VCaP (cell line): ENCODE measurements around the gene PPDPF.

Source experiments
- H3K27ac ChIP-seq: fragments of 450-650 bp; 2 replicates; pipeline ENCODE4 v1.5.1; 2017
- CTCF ChIP-seq: fragments of 450-650 bp; conservative IDR thresholded peaks from 2 replicates; pipeline ENCODE4 v1.5.1; 2017; ENCODE audit warnings: mild to moderate bottlenecking, moderate library complexity

Gene PPDPF

DNA sequence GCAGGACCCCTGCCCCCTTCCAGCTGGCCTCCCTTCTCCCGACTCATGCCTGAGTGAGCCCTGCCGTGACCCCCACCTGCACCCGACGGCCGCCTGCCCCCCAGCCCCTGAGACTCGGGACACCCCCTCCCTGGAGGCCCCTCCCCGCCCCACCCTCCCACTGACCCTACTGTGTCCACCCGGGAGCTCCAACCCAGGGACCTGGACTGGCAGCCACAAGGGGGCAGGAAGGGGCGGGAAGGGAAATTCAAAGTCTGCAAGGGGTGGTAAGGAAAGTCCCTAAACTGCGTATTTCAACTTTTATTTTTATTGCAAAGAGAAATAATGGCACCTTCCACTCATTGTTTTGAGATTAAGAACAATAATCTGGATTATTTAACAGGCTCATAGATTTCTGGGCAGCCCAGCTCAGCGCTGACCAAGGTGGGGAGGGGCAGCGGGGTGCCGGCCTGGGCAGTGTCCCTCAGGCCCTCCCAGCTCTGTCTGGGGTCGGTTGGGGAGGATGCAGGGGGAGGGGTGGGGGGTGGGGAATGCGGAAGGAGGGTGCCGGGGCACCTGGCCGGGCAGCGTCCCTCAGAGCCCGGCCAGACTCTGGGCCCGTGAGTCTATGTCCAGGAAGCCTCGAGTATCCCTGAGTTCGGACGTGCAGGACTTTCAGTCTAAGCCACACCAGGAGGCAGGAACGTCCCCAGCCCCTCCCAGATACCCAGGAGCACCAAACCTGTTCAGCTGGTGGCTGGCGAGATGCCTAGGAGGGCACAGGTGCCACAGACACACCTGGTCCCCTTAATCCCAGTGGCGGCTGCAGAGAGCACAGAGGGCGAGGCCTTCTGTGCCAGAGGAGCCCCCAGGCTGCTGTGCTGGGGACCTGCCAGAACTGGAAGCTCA is 17.9 kb downstream of the PPDPF start:
- TF ChIP-seq CTCF, result peak; percentile 70
- H3K27ac ChIP-seq, result peak overlapping the region; percentile 95

DNA sequence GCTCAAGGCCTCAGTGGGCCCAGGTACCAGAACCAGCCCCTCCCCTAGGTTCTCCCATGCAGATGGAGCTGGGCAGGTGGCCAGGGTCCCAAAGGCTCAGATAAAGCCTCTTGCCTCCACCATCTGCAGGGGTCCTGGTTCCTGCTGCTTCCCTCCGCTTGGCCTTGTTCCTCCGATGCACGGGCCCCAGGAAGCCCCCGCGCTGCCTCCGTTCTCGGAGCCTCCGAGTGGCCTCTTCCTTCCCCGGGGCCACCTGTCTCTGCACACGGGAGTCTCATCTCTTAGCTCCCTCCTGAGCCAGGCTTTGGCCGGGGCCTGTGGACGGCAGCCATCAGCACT is 18.5 kb downstream of the PPDPF start:
- H3K27ac ChIP-seq, result peak overlapping the region; percentile 95
- no peak for TF ChIP-seq CTCF

DNA sequence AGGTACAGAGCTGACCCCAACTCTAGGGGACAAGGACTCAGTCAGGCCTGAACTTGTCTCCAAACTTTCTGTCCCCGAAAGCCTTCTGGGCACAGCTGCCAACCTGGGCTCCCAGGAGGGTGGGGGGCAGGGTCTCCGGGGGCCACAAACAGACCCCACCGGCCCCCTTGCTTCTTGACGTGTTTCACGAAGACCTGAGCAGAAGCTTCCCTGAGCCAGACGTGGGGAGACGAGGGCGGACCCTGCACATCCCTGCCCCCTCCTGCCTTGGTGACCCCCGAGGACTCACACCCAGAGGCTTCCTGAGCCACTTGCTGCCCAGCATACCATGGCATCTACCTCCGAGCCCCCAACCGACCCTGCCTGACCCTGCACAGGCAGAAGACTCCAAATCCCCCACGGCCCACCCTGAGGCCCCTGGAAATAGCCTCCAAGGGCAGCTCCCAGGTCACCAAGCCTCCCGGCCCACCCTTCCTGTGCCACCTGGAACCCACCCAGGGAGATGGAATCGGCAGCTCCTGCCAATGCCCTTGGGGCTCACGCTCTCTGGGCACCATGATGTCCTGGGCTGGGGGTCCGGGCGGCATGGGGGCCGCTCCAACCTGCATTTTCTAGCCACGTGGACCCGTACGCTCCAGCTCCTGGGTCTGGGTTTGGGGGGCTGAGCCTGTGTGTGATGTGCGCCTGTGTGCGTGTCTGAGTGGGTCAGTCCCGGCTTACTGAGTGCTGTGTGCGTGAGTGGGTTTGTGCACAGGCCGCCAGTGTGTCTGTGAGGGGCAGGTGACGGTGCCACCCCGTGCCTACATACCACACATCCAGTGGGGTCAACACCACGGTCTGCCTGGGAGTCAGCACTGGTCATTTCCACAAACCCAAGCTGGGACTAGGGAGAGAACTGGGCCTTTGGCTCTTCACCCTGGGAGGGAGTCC is 19.1 kb downstream of the PPDPF start:
- TF ChIP-seq CTCF, result no peak
- peak overlapping the region; percentile 95 for H3K27ac ChIP-seq

DNA sequence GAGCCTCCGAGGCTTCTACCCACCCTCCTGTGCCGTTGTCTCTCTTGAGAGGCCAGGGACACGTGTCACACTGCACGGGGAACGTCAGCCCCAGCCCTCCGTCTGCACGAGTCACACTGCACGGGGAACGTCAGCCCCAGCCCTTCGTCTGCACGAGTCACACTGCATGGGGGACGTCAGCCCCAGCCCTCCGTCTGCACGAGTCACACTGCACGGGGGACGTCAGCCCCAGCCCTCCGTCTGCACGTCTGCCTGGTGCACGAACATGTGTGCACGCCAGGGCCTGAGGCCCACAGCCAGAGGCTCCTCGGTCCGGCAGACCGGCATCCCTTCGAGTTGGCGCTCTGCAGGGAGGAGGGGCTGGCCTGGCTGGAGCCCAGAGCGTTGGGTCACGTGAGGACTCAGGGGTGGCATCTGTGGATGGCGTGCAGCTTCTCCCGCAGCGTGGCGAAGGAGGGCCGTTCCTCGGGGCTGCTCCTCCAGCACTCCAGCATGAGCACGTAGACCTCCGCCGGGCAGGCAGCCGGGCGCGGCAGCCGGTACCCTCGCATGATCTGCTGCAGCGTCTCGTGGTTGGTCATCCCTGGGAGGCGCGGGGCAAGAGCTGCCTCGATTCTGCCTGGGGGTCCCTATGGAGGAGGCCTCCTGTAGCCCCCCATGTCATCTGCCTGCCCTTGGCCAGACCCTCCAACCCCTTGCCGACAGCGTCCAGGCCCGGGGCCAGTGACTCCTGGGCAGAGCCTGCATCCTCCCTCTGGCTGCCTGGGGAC is 20.0 kb downstream of the PPDPF start:
- TF ChIP-seq CTCF, result no peak

GRCh38 chr20:63541371-63541770 is 20.8 kb downstream of the PPDPF start:
- TF ChIP-seq CTCF, result no peak

More for the DNA sequence above, 20.0 kb downstream of the PPDPF start:
- peak overlapping the region; percentile 95 for H3K27ac ChIP-seq

DNA sequence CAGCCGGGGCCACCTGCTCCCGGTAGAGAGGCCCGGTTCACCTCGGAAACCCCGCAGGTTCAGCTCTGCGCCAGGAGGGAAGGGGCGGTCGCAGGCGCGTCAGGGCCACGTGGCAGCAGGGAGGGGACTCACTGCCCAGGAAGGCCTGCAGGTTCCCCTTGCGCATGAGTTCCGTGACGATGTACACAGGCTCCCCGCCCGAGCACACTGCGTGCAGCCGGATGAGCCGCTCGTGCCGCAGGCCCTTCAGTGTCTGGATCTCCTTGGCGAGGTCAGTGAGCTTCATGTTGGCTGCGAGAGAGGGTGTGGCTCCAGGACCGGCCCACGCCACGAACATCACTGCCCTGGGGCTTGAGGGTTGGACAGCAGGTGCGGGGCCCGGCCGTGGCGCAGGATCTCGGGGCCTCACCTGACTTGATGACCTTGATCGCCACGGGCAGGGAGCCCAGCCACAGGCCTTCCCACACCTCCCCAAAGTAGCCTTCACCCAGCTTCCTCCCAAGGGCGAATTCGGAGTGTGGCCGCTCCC is 21.5 kb downstream of the PPDPF start:
- no peak for TF ChIP-seq CTCF
- peak overlapping the region; percentile 95 for H3K27ac ChIP-seq

More at GRCh38 chr20:63541371-63541770, 20.8 kb downstream of the PPDPF start:
- peak overlapping the region; percentile 95 for H3K27ac ChIP-seq
